Uterus (tissue), 2 donors: ENCODE measurements around the gene ZNF576.

ENCODE experiments used
- CTCF ChIP-seq, 4 experiments: fragments of 200-600 bp in 2 of 4; fragments of 450-650 bp in 2 of 4; sonication (generic) in 2 of 4; IDR thresholded peaks; one replicate each; pipeline ENCODE4 v1.5.1; 2016 to 2019; ENCODE audit warnings: antibody characterized with exemption in 4 of 4, mild to moderate bottlenecking in 2 of 4, moderate library complexity in 1 of 4
- POLR2A ChIP-seq, 2 donors: fragments of 450-650 bp; IDR thresholded peaks; one replicate each; pipeline ENCODE4 v1.6.1; 2016; ENCODE audit warnings: antibody characterized with exemption in 2 of 2, mild to moderate bottlenecking in 1 of 2, moderate library complexity in 1 of 2

GRCh38 chr19:43634068-43634467 is 37.7 kb downstream of the ZNF576 start:
- TF ChIP-seq CTCF (IDR thresholded peaks at IDR 0.05) (no peak), POLR2A (IDR thresholded peaks at IDR 0.05) (no peak)
